Esophagus squamous epithelium (tissue), 4 donors: ENCODE measurements around the gene DOCK3.

Source experiments
- CTCF ChIP-seq, 6 experiments: fragments of 450-650 bp in 4 of 6; fragments of 200-600 bp in 2 of 6; sonication (generic) in 2 of 6; IDR thresholded peaks; one replicate each; pipeline ENCODE4 v1.5.1; 2016 to 2019; ENCODE audit warnings: antibody characterized with exemption in 6 of 6, mild to moderate bottlenecking in 4 of 6, moderate library complexity in 4 of 6
- POLR2A ChIP-seq, 4 donors: fragments of 450-650 bp; IDR thresholded peaks; one replicate each; pipeline ENCODE4 v1.6.1; 2017; ENCODE audit warnings: antibody characterized with exemption in 4 of 4, mild to moderate bottlenecking in 4 of 4, moderate library complexity in 3 of 4

GRCh38 chr3:50930371-50931208, 255.9 kb downstream of the DOCK3 start:
- TF ChIP-seq CTCF (IDR thresholded peaks at IDR 0.05) (no peak), POLR2A (IDR thresholded peaks at IDR 0.05) (no peak)
